ENCODE measurements around the gene LRRC47.

The LRRC47 gene

DNA sequence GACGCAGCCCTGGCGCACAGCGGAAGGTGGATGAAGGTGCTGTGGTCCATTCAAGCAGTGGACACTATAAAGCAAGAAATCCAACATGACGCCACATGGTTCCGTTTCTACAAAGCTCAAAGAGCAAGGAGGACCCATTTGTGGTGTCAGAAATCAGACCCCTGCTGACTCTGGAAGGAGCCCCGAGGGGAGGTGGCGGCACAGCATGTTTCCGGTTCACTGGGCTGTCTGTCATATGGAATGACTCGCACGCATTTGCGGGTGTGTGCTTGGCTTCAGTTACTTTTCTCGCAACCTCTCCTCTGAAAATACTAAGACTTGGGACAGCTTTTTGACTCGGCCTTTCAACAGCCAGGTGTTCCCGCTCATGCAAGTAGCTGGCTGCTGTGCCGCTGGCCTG lies 29.1 kb upstream of the LRRC47 start:
- Histone ChIP-seq H3K4me1 (ENCODE audit: control insufficient read depth in 1 of 2, insufficient read depth in 2 of 2, low read length in 2 of 2) (no peaks in the 10 kb centered on the region), H3K27ac (ENCODE audit: low read length) (no peak overlapping the region), H3K27me3 (ENCODE audit: low read depth, low read length) (no peaks in the 10 kb centered on the region), H3K9me3 (ENCODE audit: control insufficient read depth in 1 of 2, low read length in 2 of 2) (no peaks in the 10 kb centered on the region), H3K4me3 (ENCODE audit: low read depth in 1 of 2, low read length in 2 of 2) (no peak overlapping the region), H3K36me3 (ENCODE audit: control insufficient read depth in 1 of 2, insufficient read depth in 2 of 2, low read length in 2 of 2) (peaks cover 70 to 94% of the 10 kb centered on the region in 2 donors)

DNA sequence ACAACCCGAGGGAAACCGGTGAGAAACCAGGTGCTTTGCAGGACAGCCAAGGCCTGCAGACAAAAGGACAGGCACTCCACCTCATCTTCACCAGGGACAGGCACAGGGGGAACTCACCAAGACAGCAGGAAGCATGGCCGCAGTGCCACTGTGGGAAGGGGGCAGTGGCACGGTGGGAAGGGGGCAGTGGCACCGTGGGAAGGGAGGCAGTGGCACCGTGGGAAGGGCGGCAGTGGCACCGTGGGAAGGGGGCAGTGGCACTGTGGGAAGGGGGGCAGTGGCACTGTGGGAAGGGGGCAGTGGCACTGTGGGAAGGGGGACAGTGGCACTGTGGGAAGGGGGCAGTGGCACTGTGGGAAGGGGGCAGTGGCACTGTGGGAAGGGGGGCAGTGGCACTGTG lies 28.4 kb upstream of the LRRC47 start:
- Histone ChIP-seq H3K27ac (ENCODE audit: low read length) (no peak overlapping the region), H3K9me3 (ENCODE audit: control insufficient read depth in 1 of 2, low read length in 2 of 2) (no peaks in the 10 kb centered on the region), H3K27me3 (ENCODE audit: low read depth, low read length) (no peaks in the 10 kb centered on the region), H3K4me1 (ENCODE audit: control insufficient read depth in 1 of 2, insufficient read depth in 2 of 2, low read length in 2 of 2) (no peaks in the 10 kb centered on the region), H3K36me3 (ENCODE audit: control insufficient read depth in 1 of 2, insufficient read depth in 2 of 2, low read length in 2 of 2) (peaks cover 73 to 94% of the 10 kb centered on the region in 2 donors), H3K4me3 (ENCODE audit: low read depth in 1 of 2, low read length in 2 of 2) (no peak overlapping the region)

DNA sequence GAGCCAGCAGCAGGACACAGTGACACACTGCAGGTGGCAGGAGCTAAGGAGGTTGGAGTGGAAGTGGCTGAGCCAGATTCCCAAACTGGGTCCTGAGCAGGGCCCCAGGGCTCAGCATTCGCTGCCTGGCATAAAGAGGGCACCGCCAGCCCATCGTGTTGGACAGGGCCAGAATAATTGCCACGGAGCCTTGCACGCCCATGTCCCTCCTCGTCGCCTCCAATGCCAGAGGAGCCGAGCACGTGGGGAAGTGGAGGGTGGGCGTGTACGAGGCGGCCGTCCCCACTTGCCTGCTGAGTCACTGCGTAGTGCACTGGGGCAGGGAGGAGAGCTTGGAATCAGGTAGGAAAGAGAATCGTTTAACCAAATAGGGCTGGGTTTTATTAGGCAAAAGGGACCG lies 26.1 kb upstream of the LRRC47 start:
- Histone ChIP-seq H3K9me3 (ENCODE audit: control insufficient read depth in 1 of 2, low read length in 2 of 2) (no peaks in the 10 kb centered on the region), H3K27ac (ENCODE audit: low read length) (no peak overlapping the region), H3K4me3 (ENCODE audit: low read depth in 1 of 2, low read length in 2 of 2) (no peak overlapping the region), H3K36me3 (ENCODE audit: control insufficient read depth in 1 of 2, insufficient read depth in 2 of 2, low read length in 2 of 2) (peaks cover 56 to 87% of the 10 kb centered on the region in 2 donors), H3K27me3 (ENCODE audit: low read depth, low read length) (no peaks in the 10 kb centered on the region), H3K4me1 (ENCODE audit: control insufficient read depth in 1 of 2, insufficient read depth in 2 of 2, low read length in 2 of 2) (no peaks in the 10 kb centered on the region)

DNA sequence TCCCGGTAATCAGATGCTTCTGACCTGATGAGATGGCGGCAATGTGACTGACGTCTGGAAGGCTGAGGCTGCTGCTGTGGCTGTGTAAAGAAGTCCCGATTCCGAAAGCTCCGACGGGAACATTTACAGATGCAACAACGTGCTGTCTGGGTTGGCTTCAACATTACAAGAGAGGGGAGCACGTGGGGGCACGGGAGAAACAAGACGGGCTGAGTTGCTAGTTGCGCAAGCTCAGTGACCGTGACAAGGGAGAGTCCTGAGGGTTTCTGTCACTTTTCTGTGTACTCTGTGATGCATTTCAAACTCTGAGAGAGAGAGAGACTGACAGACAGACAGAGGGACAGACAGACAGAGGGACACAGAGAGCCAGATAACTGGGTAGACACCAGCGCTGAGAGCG lies 25.6 kb upstream of the LRRC47 start:
- peaks cover 51 to 82% of the 10 kb centered on the region in 2 donors for H3K36me3 ChIP-seq (ENCODE audit: control insufficient read depth in 1 of 2, insufficient read depth in 2 of 2, low read length in 2 of 2)
- no peak overlapping the region for H3K4me3 ChIP-seq (ENCODE audit: low read depth in 1 of 2, low read length in 2 of 2)
- H3K27me3 ChIP-seq (ENCODE audit: low read depth, low read length) = no peaks in the 10 kb centered on the region
- no peaks in the 10 kb centered on the region for H3K4me1 ChIP-seq (ENCODE audit: control insufficient read depth in 1 of 2, insufficient read depth in 2 of 2, low read length in 2 of 2)
- no peaks in the 10 kb centered on the region for H3K9me3 ChIP-seq (ENCODE audit: control insufficient read depth in 1 of 2, low read length in 2 of 2)
- H3K27ac ChIP-seq (ENCODE audit: low read length) = no peak overlapping the region

DNA sequence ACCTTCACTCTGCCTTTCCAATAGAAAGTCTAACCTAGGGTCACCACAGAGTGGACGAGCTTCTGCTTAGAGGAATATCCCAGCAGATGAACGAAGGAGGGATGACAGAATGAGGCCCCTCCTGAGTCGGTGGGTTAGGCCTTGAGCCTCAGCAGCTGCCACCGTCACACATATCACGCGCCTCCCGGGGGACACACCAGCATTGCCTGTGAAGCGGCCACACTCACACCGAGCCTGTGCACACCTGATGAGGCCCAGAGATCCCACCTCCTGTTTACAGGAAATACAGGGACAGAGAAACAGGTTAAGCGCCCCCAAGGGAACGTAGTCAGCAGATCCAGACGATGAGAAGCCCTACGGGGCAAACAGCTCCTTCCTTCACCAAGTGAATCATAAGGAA lies 25.1 kb upstream of the LRRC47 start:
- Histone ChIP-seq H3K4me3 (ENCODE audit: low read depth in 1 of 2, low read length in 2 of 2) (no peak overlapping the region), H3K4me1 (ENCODE audit: control insufficient read depth in 1 of 2, insufficient read depth in 2 of 2, low read length in 2 of 2) (no peaks in the 10 kb centered on the region), H3K36me3 (ENCODE audit: control insufficient read depth in 1 of 2, insufficient read depth in 2 of 2, low read length in 2 of 2) (peaks cover 48 to 81% of the 10 kb centered on the region in 2 donors), H3K9me3 (ENCODE audit: control insufficient read depth in 1 of 2, low read length in 2 of 2) (no peaks in the 10 kb centered on the region), H3K27ac (ENCODE audit: low read length) (no peak overlapping the region), H3K27me3 (ENCODE audit: low read depth, low read length) (no peaks in the 10 kb centered on the region)

DNA sequence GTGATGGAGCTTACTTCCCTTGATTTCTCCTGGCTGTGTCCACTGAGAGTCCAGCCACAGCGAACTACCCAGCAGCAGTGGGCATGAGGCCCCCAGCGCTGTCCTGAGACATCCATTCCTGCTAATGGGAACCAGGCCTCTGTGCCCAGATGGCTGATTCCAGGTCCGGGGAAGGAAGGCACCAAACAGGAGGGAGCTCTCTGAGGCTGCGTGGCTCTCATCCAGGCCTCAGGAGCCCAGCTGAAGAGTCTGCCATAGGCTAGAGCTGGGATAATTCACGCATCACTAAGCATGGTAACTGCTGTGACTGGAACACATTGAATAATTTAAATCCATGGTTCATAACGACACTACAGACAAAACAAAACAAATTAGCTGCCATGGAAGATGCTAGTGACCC lies 24.7 kb upstream of the LRRC47 start:
- no peaks in the 10 kb centered on the region for H3K9me3 ChIP-seq (ENCODE audit: control insufficient read depth in 1 of 2, low read length in 2 of 2)
- H3K27me3 ChIP-seq (ENCODE audit: low read depth, low read length) = no peaks in the 10 kb centered on the region
- H3K4me1 ChIP-seq (ENCODE audit: control insufficient read depth in 1 of 2, insufficient read depth in 2 of 2, low read length in 2 of 2) = no peaks in the 10 kb centered on the region
- peaks cover 48 to 83% of the 10 kb centered on the region in 2 donors for H3K36me3 ChIP-seq (ENCODE audit: control insufficient read depth in 1 of 2, insufficient read depth in 2 of 2, low read length in 2 of 2)
- no peak overlapping the region for H3K4me3 ChIP-seq (ENCODE audit: low read depth in 1 of 2, low read length in 2 of 2)
- no peak overlapping the region for H3K27ac ChIP-seq (ENCODE audit: low read length)

DNA sequence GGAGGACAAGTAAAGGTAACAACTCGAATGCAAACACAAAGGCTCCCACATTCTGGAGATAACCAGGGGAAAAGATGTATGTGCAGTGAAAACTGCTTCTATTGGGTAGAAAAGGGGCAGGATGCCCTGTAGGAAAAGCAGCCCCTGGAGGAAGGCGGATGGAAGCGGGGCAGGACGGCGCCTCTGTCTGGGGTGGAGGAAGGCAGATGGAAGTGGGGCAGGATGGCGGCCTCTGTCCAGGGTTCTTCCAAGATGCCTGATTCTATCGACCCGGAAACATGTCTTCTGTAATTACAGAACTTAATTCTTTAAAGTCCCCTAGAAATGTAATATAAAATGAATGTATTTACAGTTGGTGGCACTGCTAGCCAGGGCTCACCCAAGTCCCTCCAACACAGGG lies 24.0 kb upstream of the LRRC47 start:
- peaks cover 44 to 83% of the 10 kb centered on the region in 2 donors for H3K36me3 ChIP-seq (ENCODE audit: control insufficient read depth in 1 of 2, insufficient read depth in 2 of 2, low read length in 2 of 2)
- H3K27ac ChIP-seq (ENCODE audit: low read length) = no peak overlapping the region
- no peaks in the 10 kb centered on the region for H3K27me3 ChIP-seq (ENCODE audit: low read depth, low read length)

DNA sequence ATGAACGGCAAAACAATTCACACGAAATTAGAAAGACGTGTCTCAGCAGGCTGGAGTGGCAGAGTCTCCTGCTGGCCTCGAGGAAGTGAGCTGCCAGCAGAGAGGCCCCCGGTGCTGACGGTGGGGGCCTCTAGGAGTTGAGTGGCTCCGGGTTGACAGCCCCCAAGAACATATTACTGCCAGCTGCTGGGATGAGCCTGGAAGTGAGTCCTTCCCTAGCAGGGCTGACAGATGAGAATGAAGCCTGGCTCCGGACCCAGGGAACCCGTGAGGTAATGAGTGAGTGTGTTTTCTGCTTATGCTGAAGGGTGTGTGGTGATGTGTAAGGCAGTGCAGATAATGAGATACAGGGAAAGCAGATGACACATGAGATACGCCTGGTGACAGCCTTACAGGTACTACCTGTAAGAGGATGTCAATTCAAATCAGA lies 23.5 kb upstream of the LRRC47 start:
- H3K27ac ChIP-seq (ENCODE audit: low read length) = no peak overlapping the region
- H3K36me3 ChIP-seq (ENCODE audit: control insufficient read depth in 1 of 2, insufficient read depth in 2 of 2, low read length in 2 of 2) = peaks cover 48 to 85% of the 10 kb centered on the region in 2 donors

More for the DNA sequence above, 24.0 kb upstream of the LRRC47 start:
- H3K9me3 ChIP-seq (ENCODE audit: control insufficient read depth in 1 of 2, low read length in 2 of 2) = no peaks in the 10 kb centered on the region
- H3K4me3 ChIP-seq (ENCODE audit: low read depth in 1 of 2, low read length in 2 of 2) = no peak overlapping the region
- H3K4me1 ChIP-seq (ENCODE audit: control insufficient read depth in 1 of 2, insufficient read depth in 2 of 2, low read length in 2 of 2) = no peaks in the 10 kb centered on the region

DNA sequence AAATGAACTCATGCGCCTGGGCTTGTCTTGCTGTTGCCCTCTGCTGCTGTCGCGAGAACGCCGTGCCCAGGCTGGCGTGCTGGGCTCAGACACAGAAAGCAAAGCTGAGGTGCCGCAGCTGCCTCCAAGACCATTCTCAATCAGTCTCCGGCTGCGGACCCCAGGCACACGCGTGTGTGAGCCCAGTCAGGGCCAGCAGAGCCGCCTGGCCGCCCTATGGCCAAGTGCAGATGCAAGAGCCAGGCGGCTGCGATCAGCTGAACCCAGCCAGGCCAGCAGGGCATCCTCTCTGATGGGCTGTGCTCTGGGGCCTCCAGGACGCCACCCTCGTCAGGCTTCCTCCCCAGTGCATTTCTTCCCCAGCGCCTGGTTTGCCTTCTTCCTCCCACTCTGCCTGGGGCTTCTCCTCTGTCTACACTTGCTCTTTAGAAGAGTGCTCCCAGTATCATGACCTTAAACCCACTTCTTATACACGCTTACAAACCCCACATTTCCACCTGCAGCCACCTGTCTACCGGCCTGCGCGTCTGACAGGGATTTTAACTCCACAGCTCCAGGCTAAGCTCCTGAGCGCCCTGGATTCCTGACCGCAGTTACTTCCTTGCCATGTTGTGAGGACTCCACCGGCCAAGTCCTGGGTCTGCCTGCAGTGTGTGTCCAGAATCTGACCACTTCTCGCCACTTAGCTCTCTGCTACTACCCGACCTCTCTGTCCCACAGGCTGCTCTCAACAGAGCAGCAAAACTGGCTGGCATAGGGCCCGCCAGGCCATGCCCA lies 21.7 kb upstream of the LRRC47 start:
- Histone ChIP-seq H3K9me3 (ENCODE audit: control insufficient read depth in 1 of 2, low read length in 2 of 2) (no peaks in the 10 kb centered on the region), H3K4me3 (ENCODE audit: low read depth in 1 of 2, low read length in 2 of 2) (no peak overlapping the region), H3K27ac (ENCODE audit: low read length) (no peak overlapping the region), H3K36me3 (ENCODE audit: control insufficient read depth in 1 of 2, insufficient read depth in 2 of 2, low read length in 2 of 2) (peaks cover 43 to 80% of the 10 kb centered on the region in 2 donors), H3K27me3 (ENCODE audit: low read depth, low read length) (no peaks in the 10 kb centered on the region), H3K4me1 (ENCODE audit: control insufficient read depth in 1 of 2, insufficient read depth in 2 of 2, low read length in 2 of 2) (no peaks in the 10 kb centered on the region)

More for the DNA sequence above, 23.5 kb upstream of the LRRC47 start:
- Histone ChIP-seq H3K4me1 (ENCODE audit: control insufficient read depth in 1 of 2, insufficient read depth in 2 of 2, low read length in 2 of 2) (no peaks in the 10 kb centered on the region), H3K9me3 (ENCODE audit: control insufficient read depth in 1 of 2, low read length in 2 of 2) (no peaks in the 10 kb centered on the region), H3K4me3 (ENCODE audit: low read depth in 1 of 2, low read length in 2 of 2) (no peak overlapping the region), H3K27me3 (ENCODE audit: low read depth, low read length) (no peaks in the 10 kb centered on the region)

DNA sequence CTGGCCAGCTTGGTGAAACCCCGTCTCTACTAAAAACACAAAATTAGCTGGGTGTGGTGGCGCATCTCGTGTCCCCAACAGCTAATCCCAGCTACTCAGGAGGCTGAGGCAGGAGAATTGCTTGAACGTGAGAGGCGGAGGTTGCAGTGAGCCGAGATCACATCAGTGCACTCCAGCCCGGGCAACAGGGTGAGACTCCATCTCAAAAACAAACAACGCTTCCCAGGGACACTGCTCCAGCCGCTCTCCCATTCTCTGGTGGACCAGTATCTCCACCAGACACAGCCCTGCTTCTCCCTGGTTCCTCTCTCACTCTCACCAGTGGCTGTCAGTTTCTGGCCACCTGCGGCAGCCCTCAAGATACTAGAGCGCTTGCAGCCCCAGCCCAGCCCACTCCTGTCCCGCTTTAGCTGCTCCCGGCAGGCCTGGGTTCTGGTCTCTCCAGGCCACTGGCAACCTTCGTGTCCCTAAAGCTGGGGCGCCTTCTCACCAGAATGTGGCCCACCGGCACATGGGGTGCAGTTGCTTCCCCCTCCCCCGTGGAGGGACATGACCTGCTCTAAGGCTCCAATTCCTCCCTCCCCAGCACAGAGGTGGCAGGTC lies 20.9 kb upstream of the LRRC47 start:
- Histone ChIP-seq H3K4me1 (ENCODE audit: control insufficient read depth in 1 of 2, insufficient read depth in 2 of 2, low read length in 2 of 2) (no peaks in the 10 kb centered on the region), H3K4me3 (ENCODE audit: low read depth in 1 of 2, low read length in 2 of 2) (no peak overlapping the region), H3K36me3 (ENCODE audit: control insufficient read depth in 1 of 2, insufficient read depth in 2 of 2, low read length in 2 of 2) (peaks cover 36 to 72% of the 10 kb centered on the region in 2 donors), H3K27ac (ENCODE audit: low read length) (no peak overlapping the region), H3K27me3 (ENCODE audit: low read depth, low read length) (no peaks in the 10 kb centered on the region), H3K9me3 (ENCODE audit: control insufficient read depth in 1 of 2, low read length in 2 of 2) (no peaks in the 10 kb centered on the region)

DNA sequence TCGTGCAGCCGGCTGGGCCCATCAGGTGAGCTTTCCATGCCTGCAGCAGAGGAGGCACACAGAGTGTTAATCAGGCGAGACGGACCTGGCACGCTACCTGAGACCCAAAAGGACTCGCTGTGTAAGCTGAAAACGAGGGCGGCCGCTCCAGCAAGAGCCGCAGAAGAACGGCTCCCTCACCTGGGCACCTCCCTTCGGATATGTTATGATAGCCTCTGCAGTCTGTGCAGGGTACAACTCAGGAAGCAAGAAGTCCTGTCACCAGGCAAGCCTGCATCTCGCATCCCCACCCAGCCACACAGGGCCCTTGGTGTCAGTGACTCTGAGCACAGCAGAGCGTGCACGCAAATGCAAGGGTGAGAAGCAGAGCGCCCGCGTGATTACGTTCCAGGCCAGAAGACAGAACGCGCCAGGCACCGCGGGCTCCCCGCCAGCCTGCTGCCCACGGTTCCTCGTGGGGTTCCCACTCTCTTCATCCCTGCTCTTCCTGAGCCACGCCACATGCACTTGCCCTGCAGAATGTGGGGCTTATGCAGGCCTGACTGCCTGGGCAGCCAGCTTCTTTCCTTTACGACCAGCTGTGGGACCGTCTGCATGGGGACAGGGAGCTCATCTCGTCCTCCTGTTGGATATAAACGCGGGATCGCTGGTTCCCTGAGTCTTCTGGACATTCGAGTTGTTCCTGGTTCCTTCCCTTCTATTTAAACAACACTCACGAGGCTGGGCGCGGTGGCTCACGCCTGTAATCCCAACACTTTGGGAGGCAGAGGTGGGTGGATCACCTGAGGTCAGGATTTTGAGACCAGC lies 20.2 kb upstream of the LRRC47 start:
- no peak overlapping the region for H3K27ac ChIP-seq (ENCODE audit: low read length)
- no peak overlapping the region for H3K4me3 ChIP-seq (ENCODE audit: low read depth in 1 of 2, low read length in 2 of 2)
- peaks cover 34 to 65% of the 10 kb centered on the region in 2 donors for H3K36me3 ChIP-seq (ENCODE audit: control insufficient read depth in 1 of 2, insufficient read depth in 2 of 2, low read length in 2 of 2)
- H3K9me3 ChIP-seq (ENCODE audit: control insufficient read depth in 1 of 2, low read length in 2 of 2) = no peaks in the 10 kb centered on the region
- no peaks in the 10 kb centered on the region for H3K4me1 ChIP-seq (ENCODE audit: control insufficient read depth in 1 of 2, insufficient read depth in 2 of 2, low read length in 2 of 2)
- no peaks in the 10 kb centered on the region for H3K27me3 ChIP-seq (ENCODE audit: low read depth, low read length)
